Ecto neural progenitor cell (in vitro differentiated cells): Measurements from ENCODE around the gene COMMD4.
A peak's percentile ranks its signal among the peaks of the same experiment; 100 is the strongest.

Experiments
- DNase-seq: peaks from one replicate; pipeline ENCODE4 v3.0.0-alpha.2; 2018; ENCODE audit warnings: low spot score

Gene COMMD4

DNA sequence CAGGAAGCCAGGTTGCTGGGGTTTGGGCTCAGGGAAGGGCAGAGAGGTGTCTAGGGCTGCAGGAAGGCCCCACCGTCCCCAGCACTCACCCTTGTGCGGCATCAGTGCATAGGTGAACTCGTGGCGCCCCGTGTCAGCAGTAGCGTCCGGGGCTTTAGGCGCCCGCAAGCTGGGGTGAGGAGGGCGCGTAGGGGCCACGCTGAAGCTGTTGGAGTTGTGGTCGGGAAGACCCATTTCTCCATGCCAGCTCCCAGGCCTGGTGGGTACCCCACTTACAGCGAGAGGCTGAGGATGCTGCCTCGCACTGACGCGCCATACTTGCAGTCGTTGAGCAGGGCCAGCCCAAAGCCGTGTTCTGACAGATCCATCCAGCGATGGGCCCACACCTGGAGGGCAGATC is 20.7 kb downstream of the COMMD4 start:
- DNase-seq = no peak

DNA sequence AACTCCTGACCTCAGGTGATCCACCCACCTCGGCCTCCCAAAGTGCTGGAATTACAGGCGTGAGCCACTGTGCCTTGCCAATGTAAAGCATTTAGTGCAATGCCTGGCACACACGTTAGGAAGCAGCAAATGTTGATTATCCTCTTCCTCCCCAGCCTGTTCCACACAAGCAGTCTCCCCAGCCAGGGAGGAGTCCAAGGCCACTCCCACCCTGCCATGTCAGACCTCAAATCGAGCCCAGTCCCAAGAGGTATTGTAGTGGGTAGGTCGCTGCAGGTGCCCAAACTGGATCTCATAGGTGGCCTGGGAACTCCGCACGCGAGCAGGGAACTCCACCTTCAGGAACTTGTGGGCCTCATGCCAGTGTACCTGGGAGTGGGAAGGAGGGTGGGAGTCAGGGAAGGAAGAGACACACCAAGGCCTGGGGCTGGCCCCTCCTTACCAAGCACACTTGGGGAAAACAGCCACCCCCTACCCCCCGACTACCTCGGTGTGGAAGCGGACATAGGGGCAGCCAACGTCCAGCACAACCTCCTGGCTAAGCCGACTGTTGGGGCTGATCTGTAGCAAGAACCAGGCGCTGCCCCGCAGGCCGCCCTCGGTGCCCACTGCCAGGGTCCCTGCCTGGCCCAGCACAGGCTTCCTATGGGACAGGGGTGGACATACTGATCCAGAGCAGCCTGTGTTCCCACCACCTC is 22.3 kb downstream of the COMMD4 start:
- DNase-seq = no peak

DNA sequence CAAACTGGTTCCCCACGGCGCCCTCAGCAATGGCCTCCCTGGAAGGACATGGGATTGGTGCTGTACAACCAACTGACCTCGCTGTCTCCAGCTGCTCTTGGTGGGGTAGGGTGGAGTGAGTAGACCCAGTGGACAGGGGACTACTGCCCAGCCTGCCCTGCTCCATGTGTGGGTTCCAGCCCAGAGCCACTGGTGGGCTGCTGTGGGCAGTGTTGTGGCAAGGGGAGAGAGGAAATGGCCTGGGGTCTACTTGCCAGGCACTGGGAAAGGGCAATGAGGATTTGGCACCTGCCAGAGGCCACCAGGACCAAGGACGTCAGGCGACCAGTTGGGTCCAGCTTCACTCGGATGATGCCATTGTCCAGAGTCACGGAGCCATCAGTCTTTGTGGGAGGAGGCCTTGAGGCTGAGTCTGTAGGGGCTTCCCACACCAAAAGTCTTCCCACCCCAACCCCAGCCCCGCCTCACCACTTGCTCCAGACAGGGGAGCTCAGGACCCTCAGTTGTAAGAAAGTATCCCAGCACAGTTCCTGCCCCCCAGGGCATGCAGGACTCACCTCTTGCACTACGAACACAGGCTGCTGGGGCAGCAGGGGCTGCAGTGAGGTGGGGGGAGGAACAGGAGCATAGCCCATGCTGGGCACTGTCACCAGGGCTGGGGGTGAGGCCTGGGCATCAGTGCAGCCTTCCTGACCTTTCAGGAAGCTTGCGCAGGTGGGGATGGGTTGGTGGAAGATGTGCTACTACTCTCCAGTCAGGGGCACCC is 23.1 kb downstream of the COMMD4 start:
- DNase-seq = no peak

DNA sequence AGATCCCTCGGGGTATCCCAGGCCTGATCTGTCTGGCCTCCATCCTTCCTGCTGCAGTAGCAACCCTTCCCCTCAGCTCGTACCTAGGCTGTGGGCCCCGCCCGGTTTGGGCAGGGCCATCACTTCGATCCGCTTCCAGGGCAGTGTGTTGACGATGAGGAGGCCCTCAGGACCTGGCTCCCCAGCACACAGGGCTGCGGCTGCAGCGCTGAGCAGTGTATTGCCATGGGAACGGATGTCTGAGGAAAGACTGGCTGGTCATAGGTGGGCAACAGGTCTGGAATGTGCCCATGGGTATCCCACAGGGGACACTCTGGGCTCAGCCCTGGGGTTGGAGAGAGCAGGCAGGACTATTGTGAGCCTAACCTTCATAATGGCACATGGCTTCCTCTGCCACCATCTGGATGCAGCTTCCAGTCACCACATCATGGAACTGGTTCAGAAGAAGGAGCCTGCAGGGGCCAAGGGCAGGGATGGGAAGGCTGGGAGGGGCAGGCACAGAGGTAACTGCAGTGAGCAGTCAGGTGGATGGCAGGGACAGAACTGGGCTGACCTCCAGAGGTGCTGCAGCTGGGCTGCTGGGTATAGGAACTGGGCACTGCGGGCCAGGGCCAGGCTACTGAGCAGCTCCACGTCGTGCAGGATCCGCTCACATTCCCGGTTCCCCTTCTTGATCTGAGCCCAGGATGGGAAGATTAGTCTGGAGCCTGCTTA is 23.8 kb downstream of the COMMD4 start:
- DNase-seq = no peak

DNA sequence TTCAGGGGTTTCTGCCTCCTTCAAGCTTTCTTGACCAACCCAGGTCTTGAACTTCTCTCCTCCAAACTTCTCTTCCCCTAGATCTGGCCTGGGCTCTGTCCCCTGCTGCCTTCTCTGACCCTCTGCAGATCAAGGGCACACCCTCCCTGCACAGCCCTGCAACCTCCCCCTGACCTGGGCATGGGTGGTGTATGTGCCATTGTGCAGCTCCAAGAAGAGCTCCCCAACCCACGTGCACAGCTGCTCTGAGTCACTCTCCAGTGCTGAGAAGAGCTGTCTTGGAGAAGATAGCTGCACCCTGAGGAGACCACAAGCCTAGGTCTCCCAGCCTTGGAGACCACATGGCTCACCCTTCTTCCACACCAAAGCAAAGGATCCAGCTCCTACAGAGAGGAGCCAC is 24.5 kb downstream of the COMMD4 start:
- no peak for DNase-seq

DNA sequence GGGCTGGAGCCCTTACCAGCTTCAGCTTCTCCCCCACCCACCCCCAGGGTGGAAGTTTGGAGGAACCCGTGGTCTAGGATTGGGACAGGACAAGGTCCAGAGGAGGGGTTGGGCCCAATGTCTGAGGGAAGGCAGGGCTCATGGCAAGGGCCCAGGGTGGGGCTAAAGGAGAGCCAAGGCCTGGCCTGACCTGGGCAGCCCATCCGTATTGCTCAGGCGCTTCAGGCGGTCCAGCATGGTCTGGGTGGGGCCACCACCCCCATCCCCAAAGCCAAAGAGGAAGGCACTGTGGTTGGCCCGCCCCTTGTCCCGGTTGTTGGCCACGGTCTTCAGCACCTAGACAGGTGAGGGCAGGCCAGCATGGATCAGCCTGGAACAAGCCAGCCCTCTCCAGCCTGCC is 25.0 kb downstream of the COMMD4 start:
- no peak for DNase-seq

DNA sequence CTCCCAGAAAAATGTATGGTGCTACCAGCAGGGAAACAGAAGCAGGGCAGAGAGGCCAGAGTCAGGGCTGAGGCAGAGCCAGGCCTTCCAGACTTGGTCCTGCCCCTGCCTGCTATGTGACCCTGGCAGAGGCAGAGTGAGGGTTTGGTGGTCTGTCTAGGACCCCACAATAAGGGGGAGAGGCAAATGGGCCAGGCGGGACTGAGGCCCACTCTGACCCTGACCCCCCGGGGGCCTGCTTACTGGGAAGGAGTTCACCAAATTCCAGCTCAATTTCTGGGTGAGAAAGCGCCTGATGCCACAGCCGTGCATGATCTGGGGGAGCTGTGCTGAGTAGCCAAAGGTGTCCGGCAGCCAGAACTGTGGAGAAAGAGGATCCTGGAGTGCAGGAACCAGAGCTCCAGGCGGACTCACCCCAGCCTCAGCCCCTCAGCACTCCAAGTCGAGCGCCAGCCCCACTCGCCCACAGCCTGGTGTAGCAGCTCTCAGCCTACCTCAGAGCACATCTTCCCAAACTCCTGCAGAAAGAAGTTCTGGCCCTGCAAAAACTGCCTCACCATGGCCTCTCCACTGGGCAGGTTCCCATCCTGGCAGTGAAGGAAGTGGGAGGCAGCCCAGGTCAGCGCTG is 25.6 kb downstream of the COMMD4 start:
- DNase-seq = no peak

DNA sequence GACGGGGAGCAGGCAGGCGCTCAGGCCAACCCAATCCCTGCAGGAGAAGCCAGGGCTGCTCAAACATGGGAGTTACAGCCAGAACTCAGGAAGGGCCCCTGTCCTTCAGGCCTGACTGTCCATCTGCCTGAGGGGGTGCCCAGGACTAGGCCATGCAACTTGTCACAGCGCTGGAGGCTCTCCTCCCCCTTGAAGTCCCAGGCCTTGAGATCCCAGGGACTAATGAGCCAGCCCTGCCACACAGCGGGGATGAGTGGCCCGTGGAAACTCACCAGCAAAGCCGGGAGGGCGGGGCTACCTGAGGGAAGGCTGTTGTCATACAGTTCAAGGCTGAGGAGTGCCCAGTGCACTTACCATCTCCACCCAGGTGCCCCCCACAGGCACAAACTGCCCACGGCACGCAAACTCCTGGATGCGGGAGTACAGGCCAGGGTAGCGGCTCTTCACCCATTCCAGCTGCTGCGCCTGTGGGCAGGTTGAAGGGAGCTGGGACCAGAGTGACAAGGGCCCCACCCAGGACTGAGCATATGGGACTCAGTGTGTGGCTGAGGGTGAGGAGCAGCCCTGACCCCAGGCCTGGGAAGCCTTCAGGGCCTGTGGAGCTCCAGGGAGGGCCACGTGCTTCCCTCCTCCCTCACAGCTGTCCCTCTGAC is 26.3 kb downstream of the COMMD4 start:
- no peak for DNase-seq

DNA sequence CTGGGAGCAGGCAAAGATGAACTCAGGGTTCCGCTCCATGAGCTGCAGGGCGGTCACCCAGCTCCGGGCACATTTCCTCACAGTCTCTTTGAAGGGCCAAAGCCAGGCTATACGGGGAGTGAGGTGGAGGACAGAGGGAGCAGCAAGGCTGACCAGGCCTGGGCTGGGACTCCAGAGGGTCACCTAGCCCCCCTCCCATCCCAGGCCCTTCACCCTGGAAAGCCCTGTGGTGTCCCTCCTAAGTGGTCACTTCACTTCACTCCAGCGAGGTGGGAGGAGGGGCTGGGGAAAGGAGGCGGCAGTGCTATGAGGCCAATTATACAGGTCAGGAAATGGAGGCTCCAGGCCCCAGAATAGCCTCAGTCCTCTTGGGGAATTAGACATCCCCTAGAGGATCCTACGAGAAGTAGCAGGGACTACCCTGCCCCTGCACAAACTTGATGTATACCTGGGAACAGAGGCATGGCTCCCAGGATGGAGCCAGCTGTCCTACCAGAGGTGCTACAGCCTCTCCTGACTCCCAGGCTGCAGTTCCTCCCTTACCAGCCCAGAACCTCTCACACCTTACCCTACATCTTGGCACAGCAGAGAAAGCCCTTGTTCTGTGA is 26.9 kb downstream of the COMMD4 start:
- DNase-seq = no peak

DNA sequence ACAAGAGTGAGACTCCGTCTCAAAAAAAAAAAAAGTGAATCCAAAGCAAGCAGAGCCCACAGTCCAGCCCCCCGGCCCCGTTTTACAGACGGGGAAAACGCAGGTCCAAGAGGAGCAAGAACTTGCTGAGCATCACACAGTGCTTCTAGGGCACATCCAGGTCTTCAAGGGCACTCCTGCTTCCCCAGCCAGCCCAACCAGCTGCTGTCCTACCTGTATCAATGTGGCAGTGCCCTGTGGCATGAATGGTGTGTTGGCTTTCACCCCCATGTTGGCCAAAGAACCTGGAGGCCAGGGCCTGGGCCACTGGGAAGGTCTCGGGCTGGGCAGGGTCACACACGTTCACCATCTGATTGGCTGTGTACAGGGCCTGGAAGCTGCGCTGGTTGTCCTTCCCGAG is 27.9 kb downstream of the COMMD4 start:
- DNase-seq = no peak

DNA sequence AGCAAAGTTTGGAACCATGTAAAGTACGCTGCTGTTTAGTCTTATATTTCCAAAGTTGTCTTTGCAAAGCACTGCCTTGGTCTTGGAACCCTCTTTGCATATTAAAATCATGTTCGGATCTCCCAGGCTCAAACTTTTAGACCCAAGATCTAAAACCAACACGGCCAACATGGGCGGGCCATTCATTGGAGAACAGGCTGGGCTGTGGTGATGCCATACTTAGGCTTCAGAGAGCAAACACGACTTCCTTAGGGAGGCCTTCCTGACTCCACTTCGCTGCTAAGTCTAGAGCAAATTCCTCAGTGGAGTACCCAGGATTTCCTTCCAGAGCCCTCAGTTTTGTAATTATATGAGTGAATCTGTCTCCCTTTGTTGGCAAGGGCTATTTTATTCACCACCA is 29.0 kb downstream of the COMMD4 start:
- DNase-seq = no peak

DNA sequence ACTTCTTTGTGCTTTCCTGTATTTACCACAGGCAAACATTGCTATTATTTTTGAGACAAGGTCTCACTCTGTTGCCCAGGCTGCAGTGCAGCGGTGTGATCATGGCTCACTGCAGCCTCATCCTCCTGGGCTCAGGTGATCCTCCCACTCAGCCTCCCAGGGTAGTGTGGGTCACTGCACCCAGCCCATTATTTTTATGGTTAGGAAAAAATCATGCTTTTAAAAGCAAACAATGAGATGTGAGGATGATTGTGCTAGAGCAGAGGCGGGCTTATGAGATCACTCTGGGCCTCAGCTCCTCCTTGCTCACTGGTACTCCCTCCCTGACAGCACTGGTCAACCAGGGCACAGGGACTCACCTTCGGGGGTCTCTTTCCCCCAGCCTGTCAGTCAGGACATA is 30.3 kb downstream of the COMMD4 start:
- no peak for DNase-seq

DNA sequence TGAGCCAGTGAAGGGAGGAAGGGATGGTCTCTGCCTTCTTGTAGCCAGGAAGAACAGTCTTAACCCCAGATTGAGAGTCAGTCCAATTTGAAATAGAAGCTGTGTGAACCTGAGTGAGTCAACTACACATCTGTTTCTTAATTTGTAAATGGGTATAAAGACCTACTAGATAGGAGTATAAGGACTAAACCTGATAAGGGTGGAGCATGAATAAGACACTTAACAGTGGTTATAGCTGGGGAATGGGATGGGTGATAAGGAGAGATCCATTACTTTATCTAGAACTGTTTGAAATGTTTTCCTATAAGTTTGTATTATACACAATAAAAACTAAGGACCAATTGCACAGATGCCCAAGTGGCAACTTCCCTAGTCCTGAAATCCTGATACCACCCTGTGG is 31.1 kb downstream of the COMMD4 start:
- DNase-seq = no peak

DNA sequence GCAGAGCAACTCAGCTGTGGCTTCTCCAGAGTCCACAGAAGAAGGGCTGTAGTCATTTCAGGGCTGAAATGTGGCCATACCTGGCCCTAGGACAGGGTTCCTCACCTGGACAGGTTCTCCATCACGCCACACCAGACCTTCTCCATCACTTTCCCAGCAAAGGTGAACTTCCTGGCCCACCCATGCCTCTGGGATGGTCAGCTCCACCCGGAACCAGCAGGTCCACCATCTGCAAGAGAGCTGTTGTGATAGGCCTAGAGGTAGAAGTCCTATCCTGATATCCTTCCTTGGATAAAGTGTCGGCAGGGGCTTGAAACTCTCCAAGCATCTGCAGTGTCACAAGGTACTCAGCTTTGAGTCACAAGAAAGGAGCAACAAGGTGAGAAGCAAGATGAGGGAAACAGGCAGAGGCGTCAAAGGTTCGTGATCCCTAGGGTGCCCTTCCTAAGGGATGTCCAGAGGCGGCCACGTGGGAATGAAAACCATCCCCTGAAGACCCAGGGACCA is 31.6 kb downstream of the COMMD4 start:
- no peak for DNase-seq

DNA sequence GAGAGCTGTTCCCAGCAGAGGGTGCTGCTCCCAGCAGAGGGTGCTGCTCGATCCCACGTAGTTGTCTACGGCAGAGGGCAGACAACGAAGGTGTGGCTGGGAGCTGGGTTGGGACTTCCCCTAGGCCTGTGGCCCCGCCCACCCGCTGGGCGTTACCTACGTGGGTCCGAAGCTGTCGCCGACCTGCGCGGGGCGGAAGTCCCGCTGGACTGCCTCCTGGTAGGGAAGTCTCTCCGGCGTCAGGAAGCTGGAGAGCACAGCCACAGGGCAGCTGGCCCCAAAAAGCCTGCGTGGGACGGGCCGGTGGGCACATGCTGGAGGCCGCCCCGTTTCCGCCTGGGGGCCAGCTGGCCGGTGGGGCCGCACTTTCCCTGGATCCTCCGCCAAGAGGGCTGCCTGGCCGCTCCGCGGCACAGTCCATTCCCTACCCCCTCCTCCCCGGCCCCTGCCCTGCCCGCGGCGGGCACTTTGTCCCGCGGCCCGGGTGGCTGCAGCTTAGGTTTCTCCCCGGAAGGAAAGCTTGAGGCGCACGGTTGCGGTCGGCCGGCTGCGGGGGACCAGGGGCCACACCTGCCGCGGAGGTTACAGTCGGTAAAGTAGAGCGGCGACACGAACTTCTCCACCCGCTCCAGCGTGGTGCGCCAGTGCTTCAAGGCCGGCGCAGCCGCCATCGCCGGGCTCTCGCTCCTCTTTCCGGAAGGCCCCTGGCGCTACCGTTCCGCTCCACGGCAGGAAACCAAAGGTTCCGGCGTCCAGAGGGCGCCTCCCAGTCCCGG is 32.2 kb downstream of the COMMD4 start, which contains the start of gene MAN2C1:
Gene MAN2C1, minus strand, starts transcription at position 695 of the 776 bp plus-strand sequence. Its CDS starts 24 bp downstream, at position 671.
- peak; percentile 94 for DNase-seq

DNA sequence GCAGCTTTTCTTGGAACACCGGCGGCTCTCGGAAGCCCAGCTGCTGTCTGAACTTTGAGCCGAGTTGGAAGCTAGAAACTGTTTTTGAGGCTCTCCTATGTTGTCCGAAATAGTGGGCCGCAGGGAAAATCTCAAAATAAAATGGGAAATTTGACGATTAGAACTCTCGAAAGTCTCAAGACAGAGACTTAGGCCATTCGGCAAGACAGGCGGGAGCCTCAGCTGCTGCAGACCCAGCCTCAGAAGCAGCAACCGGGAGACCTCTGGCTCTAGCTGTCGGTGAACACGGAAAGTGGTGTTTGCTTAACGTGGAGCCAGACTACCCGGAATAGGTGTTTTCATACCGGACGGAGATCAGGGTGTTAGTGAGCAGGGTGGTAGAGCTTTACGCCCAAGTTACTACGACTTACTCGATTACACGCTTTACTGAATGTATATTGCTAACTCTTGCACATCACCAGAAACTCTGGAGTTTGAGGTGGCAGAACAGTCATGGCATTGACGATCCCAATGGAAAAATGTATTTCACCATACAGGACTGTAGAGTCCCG is 32.9 kb downstream of the COMMD4 start:
- DNase-seq = no peak

DNA sequence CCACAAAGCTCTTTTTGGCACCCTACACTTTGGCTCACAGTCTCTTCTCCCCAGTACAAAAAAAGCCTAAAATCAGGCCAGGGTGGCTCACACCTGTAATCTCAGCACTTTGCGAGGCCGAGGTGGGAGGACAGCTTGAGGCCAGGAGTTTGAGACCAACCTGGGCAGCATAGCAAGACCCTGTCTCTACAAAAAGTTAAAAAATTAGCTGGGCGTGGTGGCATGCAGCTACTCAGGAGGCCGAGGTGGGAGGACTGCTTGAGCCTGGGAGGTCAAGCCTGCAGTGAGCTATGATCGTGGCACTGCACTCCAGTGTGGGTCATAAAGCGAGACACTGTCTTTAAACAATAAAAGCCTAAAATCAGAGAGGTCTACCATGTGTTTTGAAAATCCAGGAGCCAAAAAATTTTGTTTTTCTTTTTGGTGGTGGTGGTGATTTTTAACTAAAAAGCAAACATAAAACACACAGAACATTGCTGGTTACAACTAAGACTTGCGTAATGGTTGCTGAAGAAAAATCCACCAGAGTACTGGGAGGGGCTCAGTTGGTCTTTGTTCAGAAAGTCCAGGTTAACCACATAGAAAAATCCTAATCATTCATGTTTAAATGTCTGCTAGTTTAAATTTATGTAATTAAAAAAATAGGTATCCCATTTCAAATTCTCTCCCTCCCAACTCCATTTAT is 34.2 kb downstream of the COMMD4 start:
- no peak for DNase-seq

DNA sequence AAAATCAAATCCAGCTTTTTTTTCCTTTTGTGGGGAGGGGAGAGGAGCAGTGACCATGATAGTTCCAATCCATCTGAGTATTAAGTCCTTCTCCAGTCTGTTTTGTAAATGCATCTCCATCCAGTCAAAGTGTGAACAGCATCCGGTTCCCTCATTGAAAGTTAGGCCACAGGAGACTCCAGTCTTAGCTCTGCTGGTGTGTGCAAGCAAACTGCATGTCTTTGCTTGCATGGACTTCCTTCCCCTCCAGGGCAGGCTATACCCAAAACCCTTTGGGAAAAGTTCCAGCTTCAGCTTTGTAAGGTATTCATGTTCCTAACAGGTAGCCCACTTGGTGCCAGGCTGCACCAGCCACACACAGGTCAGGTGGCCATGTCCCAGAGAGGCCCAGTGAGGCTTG is 35.6 kb downstream of the COMMD4 start:
- DNase-seq = no peak

DNA sequence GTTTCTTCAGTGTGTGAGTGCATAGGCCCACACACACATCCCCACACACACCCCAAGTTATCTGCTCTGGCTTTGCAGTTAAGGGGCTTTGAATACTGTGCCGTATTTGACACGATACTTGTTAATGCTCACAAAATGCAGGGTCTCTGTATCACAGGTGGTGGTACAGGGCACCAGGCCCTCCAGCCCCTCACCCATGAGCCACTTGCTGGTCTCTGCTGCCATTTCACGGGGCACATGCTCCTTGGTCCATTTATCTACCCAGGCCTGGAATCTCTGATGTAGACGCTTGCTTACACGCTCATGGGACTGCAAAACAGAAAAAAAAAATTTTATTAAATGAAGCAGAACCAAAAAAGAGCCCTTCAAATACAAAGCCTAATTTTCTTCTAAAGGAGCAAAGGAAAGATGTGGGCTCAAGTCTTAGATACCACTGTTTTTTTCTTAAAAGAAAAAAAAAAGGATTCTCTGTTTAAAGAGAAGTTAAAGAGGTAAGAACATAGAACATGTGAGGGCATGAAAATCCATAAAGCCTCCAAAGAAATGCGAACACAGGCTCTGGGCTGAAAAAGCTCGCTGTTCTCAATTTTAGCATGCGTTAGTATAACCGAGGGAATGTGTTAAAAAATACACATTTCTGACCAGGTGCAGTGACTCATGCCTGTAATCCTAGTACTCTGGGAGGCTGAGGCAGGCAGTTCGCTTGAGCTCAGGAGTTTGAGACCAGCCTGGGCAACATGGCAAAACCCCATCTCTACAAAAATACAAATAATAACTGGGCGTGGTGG is 36.2 kb downstream of the COMMD4 start:
- DNase-seq = no peak
